ENCODE results near the gene ZFPL1.

DNA sequence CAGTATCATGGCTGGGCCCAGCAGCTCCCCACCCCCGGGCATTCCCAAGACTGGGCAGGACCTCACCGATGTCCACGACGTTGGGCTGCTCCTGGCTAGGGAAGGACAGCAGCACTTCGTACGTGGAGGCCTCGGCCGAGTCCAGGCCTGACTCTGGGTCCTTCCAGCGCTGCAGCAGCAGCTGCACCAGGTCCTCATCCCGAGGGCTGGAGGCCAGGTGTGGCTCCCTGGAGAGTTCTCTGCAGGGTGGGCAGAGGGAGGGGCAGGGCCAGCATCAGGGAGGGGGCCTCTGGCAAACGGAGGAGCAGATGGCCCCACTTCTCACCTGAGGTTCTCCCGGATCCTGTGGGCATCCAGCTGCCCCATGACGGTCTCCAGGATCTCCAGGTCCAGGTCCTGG lies 26.0 kb upstream of the ZFPL1 start:
- TF ChIP-seq CTCF (IDR thresholded peaks at IDR 0.05 in 4 of 5, conservative IDR thresholded peaks at IDR 0.05 in 1 of 5) (no peak), POLR2A (IDR thresholded peaks at IDR 0.05) (no peak)
